Calu3 (cell line): ENCODE measurements around the gene COG8. TPM values are rescaled to one million over a fixed set of nuclear protein-coding genes. Genes with fewer than 3 reads are reported as not detected.

Source experiments
- BruUV-seq: library from RNA; stranded (reverse); fragments of 400-500 nt; replicated peaks from 2 replicates; lab custom pipeline; 2021; lab: Mats Ljungman, UMichigan
- CTCF ChIA-PET: fragments of 300-600 bp; sonication (Branson Sonifier 250); formaldehyde crosslinking; loops from one replicate; lab custom pipeline; 2022; ENCODE audit warnings: antibody characterized with exemption; lab: Charles Lee
- DNase-seq: peaks from one replicate; pipeline ENCODE4 v3.0.0; 2022
- H3K27ac Mint-ChIP-seq: one replicate; pipeline ENCODE4 v1.8.0; 2022; ENCODE audit warnings: mixed read lengths; ENCODE audit not compliant: unreplicated experiment
- H3K27me3 Mint-ChIP-seq: one replicate; pipeline ENCODE4 v1.8.0; 2022; ENCODE audit warnings: mixed read lengths; ENCODE audit not compliant: unreplicated experiment
- H3K36me3 Mint-ChIP-seq: one replicate; pipeline ENCODE4 v1.8.0; 2022; ENCODE audit warnings: mild to moderate bottlenecking, moderate library complexity, mixed read lengths; ENCODE audit not compliant: insufficient read depth, unreplicated experiment
- H3K4me1 Mint-ChIP-seq: one replicate; pipeline ENCODE4 v1.8.0; 2022; ENCODE audit warnings: mild to moderate bottlenecking, low read depth, mixed read lengths; ENCODE audit not compliant: unreplicated experiment
- H3K4me3 Mint-ChIP-seq: one replicate; pipeline ENCODE4 v1.8.0; 2022; ENCODE audit warnings: mild to moderate bottlenecking, low read depth, moderate library complexity, mixed read lengths; ENCODE audit not compliant: unreplicated experiment
- H3K9me3 Mint-ChIP-seq: one replicate; pipeline ENCODE4 v1.8.0; 2022; ENCODE audit warnings: low read depth, mixed read lengths; ENCODE audit not compliant: unreplicated experiment
- intact Hi-C: fragments of 100-400 bp; cut with micrococcal nuclease; formaldehyde crosslinking; loops from one replicate; pipeline ENCODE4 v1.10.0; 2022; ENCODE audit not compliant: unreplicated experiment
- total RNA-seq: library from RNA; stranded (reverse); gene quantifications from 2 replicates; pipeline ENCODE4 v1.2.3, GENCODE V29; 2022
- TF ChIP-seq, protein P1 (sequence below): fragments of 200-600 bp; IDR thresholded peaks from one replicate; pipeline ENCODE4 v1.8.0; 2022; ENCODE audit warnings: antibody characterized with exemption; ENCODE audit not compliant: unreplicated experiment

COG8 gene
- total RNA-seq, 1 experiment from 2014 or later = 57.4 TPM

DNA sequence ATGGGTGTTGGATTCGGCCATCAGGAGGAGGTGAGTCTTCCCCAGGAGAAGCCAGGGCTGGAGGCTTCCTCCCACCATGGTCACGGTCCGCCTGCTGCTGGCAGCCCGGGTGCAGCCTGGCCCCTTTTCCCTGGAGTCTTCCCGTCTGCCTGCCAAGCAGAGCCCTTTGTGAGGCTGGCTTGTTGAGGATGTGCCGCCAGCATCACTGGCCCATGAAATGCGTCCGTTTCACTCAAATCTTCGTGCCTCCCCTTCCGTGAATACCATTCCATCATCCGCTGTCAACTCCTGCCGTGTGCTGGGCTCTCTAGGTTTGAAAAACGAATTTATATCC is 18.7 kb downstream of the COG8 start:
- Mint-ChIP-seq H3K4me3 (no peak overlapping the region), H3K9me3 (no peaks in the 10 kb centered on the region), H3K27me3 (no peaks in the 10 kb centered on the region), H3K27ac (no peak overlapping the region), H3K4me1 (peaks cover 12% of the 10 kb centered on the region), H3K36me3 (peaks cover 92% of the 10 kb centered on the region)
- TF ChIP-seq, protein P1, sequence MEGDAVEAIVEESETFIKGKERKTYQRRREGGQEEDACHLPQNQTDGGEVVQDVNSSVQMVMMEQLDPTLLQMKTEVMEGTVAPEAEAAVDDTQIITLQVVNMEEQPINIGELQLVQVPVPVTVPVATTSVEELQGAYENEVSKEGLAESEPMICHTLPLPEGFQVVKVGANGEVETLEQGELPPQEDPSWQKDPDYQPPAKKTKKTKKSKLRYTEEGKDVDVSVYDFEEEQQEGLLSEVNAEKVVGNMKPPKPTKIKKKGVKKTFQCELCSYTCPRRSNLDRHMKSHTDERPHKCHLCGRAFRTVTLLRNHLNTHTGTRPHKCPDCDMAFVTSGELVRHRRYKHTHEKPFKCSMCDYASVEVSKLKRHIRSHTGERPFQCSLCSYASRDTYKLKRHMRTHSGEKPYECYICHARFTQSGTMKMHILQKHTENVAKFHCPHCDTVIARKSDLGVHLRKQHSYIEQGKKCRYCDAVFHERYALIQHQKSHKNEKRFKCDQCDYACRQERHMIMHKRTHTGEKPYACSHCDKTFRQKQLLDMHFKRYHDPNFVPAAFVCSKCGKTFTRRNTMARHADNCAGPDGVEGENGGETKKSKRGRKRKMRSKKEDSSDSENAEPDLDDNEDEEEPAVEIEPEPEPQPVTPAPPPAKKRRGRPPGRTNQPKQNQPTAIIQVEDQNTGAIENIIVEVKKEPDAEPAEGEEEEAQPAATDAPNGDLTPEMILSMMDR = no peak
- CTCF ChIA-PET = no interaction called here
- intact Hi-C loops = no loop called here
- no peak for DNase-seq
- no TSS peak for BruUV-seq

GRCh38 chr16:69319826-69320739 is 19.3 kb downstream of the COG8 start:
- intact Hi-C loops = no loop called here
- H3K4me3 Mint-ChIP-seq = no peak overlapping the region
- TF ChIP-seq, protein P1 = no peak
- peaks cover 11% of the 10 kb centered on the region for H3K4me1 Mint-ChIP-seq
- H3K27ac Mint-ChIP-seq = peak overlapping the region; percentile 33
- no peak for DNase-seq
- CTCF ChIA-PET = no interaction called here
- BruUV-seq = no TSS peak
- no peaks in the 10 kb centered on the region for H3K27me3 Mint-ChIP-seq
- H3K9me3 Mint-ChIP-seq = no peaks in the 10 kb centered on the region
- H3K36me3 Mint-ChIP-seq = peaks cover 92% of the 10 kb centered on the region

DNA sequence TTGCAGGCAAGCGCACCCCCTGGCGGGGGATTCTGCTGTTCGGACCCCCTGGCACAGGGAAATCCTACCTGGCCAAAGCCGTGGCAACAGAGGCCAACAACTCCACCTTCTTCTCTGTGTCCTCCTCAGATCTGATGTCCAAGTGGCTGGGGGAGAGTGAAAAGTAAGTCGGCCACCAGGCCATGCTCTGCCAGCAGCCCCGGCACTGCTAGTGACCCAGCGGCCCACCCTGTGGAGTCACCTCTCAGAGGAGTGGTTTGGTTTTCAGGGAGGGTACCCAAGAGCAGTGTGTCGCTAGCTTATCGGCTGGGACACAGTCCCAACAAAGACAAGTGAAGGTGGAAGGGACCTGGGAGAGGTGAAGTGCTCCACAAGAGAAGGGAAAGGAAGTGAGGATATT is 20.0 kb downstream of the COG8 start:
- no peak for DNase-seq
- H3K9me3 Mint-ChIP-seq = no peaks in the 10 kb centered on the region
- no peak overlapping the region for H3K4me3 Mint-ChIP-seq
- H3K27me3 Mint-ChIP-seq = no peaks in the 10 kb centered on the region
- H3K4me1 Mint-ChIP-seq = peaks cover 4% of the 10 kb centered on the region
- CTCF ChIA-PET = interaction anchor here (0.6 to 1.5 kb wide), 2 partner anchors 11 to 332 kb away, joined by 3 read pairs; partner anchors contain the start of gene PDF
- no TSS peak for BruUV-seq
- intact Hi-C loops = no loop called here
- peaks cover 88% of the 10 kb centered on the region for H3K36me3 Mint-ChIP-seq
- TF ChIP-seq, protein P1 = no peak
- peak overlapping the region; percentile 33 for H3K27ac Mint-ChIP-seq

- Mint-ChIP-seq H3K27me3 (no peaks in the 10 kb centered on the region), H3K4me1 (no peaks in the 10 kb centered on the region), H3K27ac (no peak overlapping the region), H3K9me3 (no peaks in the 10 kb centered on the region), H3K36me3 (peaks cover 88% of the 10 kb centered on the region), H3K4me3 (no peak overlapping the region)
- DNase-seq = no peak
- intact Hi-C loops = no loop called here
- CTCF ChIA-PET = interaction anchor here (0.6 to 1.5 kb wide), 2 partner anchors 11 to 332 kb away, joined by 3 read pairs; partner anchors contain the start of gene PDF
- no TSS peak for BruUV-seq
- TF ChIP-seq, protein P1 = no peak
Measured at GRCh38 chr16:69318911-69319289, 20.5 kb downstream of the COG8 start.
